Gastroesophageal sphincter (tissue), 4 donors: ENCODE data around the gene RHBDF2. TPM values are rescaled to one million over a fixed set of nuclear protein-coding genes. Genes with fewer than 3 reads are reported as not detected.

Experiments
- ATAC-seq: fragments of 150-250 bp; one replicate; pipeline ENCODE4 v1.9.1; 2016; ENCODE audit warnings: mild to moderate bottlenecking, moderate library complexity
- H3K27ac ChIP-seq, 4 donors: fragments of 200-600 bp; sonication (generic) in 3 of 4; 1 replicate in 3 of 4; 2 replicates in 1 of 4; pipeline ENCODE4 v1.5.1; 2016 to 2019
- H3K27me3 ChIP-seq: fragments of 200-600 bp; sonication (generic); one replicate; pipeline ENCODE4 v1.5.1; 2019
- H3K36me3 ChIP-seq, 2 donors: fragments of 200-600 bp; sonication (generic); one replicate each; pipeline ENCODE4 v1.5.1; 2019; ENCODE audit warnings: control low read depth in 1 of 2
- H3K4me1 ChIP-seq, 3 donors: fragments of 200-600 bp; sonication (generic); 1 replicate in 2 of 3; 2 replicates in 1 of 3; pipeline ENCODE4 v1.5.1; 2016 to 2019; ENCODE audit warnings: control low read depth in 2 of 3
- H3K4me3 ChIP-seq, 2 donors: fragments of 200-600 bp; sonication (generic); one replicate each; pipeline ENCODE4 v1.5.1; 2019; ENCODE audit warnings: mild to moderate bottlenecking in 1 of 2, moderate library complexity in 1 of 2
- H3K9me3 ChIP-seq, 3 donors: fragments of 200-600 bp; sonication (generic); one replicate each; pipeline ENCODE4 v1.5.1; 2017 to 2019; ENCODE audit warnings: control low read depth in 2 of 3
- CTCF ChIP-seq, 4 experiments: fragments of 200-600 bp in 2 of 4; fragments of 450-650 bp in 2 of 4; sonication (generic) in 1 of 4; IDR thresholded peaks; one replicate each; pipeline ENCODE4 v1.5.1; 2017 to 2019; ENCODE audit warnings: antibody characterized with exemption in 4 of 4, mild to moderate bottlenecking in 2 of 4, moderate library complexity in 2 of 4
- EP300 ChIP-seq: sonication (generic); formaldehyde crosslinking; IDR thresholded peaks from one replicate; pipeline ENCODE4 v1.6.1; 2017; ENCODE audit warnings: antibody characterized with exemption, mild to moderate bottlenecking
- POLR2A ChIP-seq, 2 donors: fragments of 450-650 bp; IDR thresholded peaks; one replicate each; pipeline ENCODE4 v1.6.1; 2017; ENCODE audit warnings: antibody characterized with exemption in 2 of 2, mild to moderate bottlenecking in 2 of 2, moderate library complexity in 1 of 2
- POLR2AphosphoS5 ChIP-seq: sonication (generic); formaldehyde crosslinking; IDR thresholded peaks from one replicate; pipeline ENCODE4 v1.6.1; 2017; ENCODE audit warnings: antibody characterized with exemption
- WGBS, 2 donors: methylation state at CpG; one replicate each; pipeline ENCODE4 v1.1.5; 2018; ENCODE audit warnings: low coverage in 1 of 2; 5-methylcytosine and 5-hydroxymethylcytosine counted together
- total RNA-seq, 4 donors: library from RNA; depleted of rRNA; stranded (reverse); fragments of >200 nt; gene quantifications; one replicate each; pipeline ENCODE4 v1.1.0, GENCODE V29; 2016

Gene RHBDF2
- total RNA-seq, 4 donors from 2014 or later = 7.3 to 20.5 (median 8.5) TPM

DNA sequence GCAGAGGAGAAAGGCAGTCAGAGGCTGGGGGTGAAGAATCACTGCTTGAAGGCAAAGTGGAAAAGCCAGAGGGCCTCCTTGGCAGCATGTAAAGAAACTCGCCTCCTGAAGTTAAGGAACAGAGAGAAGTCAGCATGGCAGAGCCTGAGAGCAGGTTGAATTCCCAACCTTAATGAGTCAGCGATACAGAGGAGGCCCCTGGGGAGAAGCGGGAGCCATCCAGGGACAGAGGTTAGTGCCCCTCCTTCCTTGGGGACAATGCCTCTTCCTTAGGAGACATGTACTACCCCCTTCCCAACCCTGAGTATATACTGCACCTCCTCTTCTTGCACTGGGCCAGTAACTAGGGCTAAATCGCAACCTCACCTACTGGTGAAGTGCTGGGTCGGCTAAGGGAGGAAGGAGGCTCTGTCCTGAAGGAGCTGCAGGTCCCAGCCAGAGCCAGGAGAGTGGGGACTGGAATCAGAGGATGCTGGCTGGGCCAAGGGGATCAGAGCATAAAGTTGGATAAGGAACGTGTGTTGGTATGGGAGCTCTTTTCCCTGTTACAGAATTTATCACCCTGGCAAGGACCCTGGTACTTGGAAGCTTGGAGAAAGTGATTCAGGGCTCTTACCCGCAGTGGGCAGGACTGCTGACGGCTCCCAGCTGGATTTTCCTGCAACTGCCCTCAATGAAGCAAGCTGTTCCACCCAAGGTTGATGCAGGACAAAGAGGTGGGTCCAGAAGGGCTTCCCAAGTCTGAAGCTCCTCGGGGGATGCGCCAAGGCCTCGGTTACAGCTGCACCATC is 39.3 kb downstream of the RHBDF2 start:
- H3K27me3 ChIP-seq = no peaks in the 10 kb centered on the region
- H3K4me1 ChIP-seq = peaks cover 0 to 6% (median 0%) of the 10 kb centered on the region in 3 donors
- H3K36me3 ChIP-seq = no peaks in the 10 kb centered on the region
- no peak for ATAC-seq
- no peaks in the 10 kb centered on the region for H3K9me3 ChIP-seq
- no peak overlapping the region for H3K27ac ChIP-seq
- no peak for TF ChIP-seq POLR2A (IDR thresholded peaks at IDR 0.05)
- no peak for TF ChIP-seq POLR2AphosphoS5
- TF ChIP-seq EP300 = no peak
- no peak for TF ChIP-seq CTCF (IDR thresholded peaks at IDR 0.05)
- H3K4me3 ChIP-seq = no peak overlapping the region
- WGBS, 2 donors = 62 to 93% methylated on average over 3 to 6 of the region's 11 CpGs

DNA sequence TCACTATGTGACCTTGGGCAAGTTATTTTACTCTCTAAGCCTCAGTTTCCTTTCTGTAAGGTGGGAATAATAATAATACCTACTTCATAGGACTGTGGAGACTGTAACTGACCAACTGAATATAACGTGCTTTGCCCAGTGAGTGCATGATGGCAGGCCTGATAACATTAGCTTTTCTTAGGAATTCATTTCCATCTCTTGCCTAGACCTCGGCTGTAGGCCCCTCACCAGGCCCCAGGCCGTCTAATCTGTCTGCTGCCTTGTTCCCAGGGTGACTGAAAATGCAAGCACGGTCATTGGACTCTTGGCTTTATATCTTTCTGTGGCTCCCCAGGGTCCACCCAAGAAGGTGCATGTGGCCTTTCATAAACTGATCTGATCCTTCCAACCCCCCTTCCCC is 41.5 kb downstream of the RHBDF2 start:
- no peak for TF ChIP-seq POLR2AphosphoS5
- no peak for TF ChIP-seq POLR2A (IDR thresholded peaks at IDR 0.05)
- TF ChIP-seq EP300 = no peak
- TF ChIP-seq CTCF (IDR thresholded peaks at IDR 0.05) = no peak
- no peaks in the 10 kb centered on the region for H3K27me3 ChIP-seq
- no peak for ATAC-seq

DNA sequence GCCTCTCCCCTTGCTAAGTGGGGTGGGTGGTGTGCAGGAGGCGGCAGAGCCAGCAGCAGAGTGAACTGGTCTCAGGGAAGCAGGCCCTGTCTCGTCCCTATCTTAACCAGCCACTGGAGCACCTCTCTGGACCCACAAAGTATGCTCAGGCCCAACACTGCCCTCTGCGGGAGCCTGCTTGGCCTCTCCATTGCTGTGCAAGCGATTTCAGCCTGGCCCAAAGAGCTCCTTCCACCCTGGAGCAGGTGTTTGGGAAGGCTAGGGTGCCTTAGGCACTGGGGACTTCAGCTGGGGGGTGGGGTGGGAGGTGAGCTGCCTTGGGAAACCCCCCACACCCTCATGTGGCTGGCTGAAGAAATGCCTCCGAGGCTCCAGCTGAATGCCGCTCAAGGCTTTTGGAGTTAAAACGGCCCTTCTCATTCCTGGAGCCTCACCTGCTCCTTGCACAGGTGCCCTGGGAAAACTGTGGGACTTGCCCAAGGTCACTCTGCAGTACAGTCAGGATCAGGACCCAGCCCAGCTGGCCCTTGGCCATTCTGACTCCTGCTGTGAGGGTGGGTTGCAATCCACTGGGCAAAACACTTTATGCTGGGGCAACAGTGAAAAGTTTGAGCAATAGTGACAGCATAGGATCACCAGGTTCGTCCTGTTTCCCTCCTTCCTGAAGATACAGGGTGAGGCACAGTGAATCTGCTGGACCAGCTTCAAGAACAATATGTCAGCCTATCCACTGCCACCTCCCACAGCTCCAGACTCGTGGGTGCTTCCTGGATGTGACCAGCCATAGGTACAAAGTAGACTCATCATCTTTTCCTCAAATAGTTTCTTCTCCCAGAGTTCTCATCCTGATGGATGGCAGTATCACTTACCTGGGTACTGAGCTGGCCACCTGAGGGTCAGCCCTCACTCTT is 42.4 kb downstream of the RHBDF2 start:
- 33 to 43% methylated on average over 1 of the region's 9 CpGs for WGBS, 2 donors
- no peak for ATAC-seq
- Histone ChIP-seq H3K27ac (no peak overlapping the region), H3K27me3 (no peaks in the 10 kb centered on the region), H3K9me3 (no peaks in the 10 kb centered on the region), H3K4me1 (no peaks in the 10 kb centered on the region), H3K4me3 (no peak overlapping the region), H3K36me3 (no peaks in the 10 kb centered on the region)
- TF ChIP-seq EP300 = no peak
- no peak for TF ChIP-seq POLR2A (IDR thresholded peaks at IDR 0.05)
- TF ChIP-seq CTCF (IDR thresholded peaks at IDR 0.05) = peak in 1 of 4 experiments; percentile 24
- TF ChIP-seq POLR2AphosphoS5 = no peak

More for the DNA sequence above, 41.5 kb downstream of the RHBDF2 start:
- no peaks in the 10 kb centered on the region for H3K9me3 ChIP-seq
- no peaks in the 10 kb centered on the region for H3K4me1 ChIP-seq
- H3K27ac ChIP-seq = no peak overlapping the region
- no peaks in the 10 kb centered on the region for H3K36me3 ChIP-seq
- no peak overlapping the region for H3K4me3 ChIP-seq
- 74% methylated on average over 4 of the region's 4 CpGs; no CpG with 5 or more reads in 1 of the 2 donors for WGBS, 2 donors

DNA sequence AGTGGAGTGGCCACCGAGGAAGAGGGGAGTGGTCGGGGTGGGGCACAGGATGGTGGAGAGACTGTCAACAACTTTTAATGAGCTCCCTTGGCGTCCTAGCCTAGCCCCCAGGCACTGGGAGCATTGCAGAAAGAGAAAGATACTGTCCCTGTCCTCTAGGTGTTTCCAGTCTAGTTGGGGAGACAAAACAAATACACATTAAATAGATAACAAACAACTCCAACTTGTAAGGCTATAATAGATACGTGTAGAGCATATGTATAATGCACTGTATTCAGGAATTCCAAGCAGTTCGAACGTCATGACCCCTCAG is 47.8 kb downstream of the RHBDF2 start:
- Histone ChIP-seq H3K27ac (peak overlapping the region in 2 of 4 donors; percentile 85 to 89), H3K4me1 (peaks cover 0 to 25% (median 7%) of the 10 kb centered on the region in 3 donors), H3K27me3 (no peaks in the 10 kb centered on the region), H3K4me3 (peak overlapping the region in 1 of 2 donors; percentile 98), H3K9me3 (no peaks in the 10 kb centered on the region), H3K36me3 (no peaks in the 10 kb centered on the region)
- 19 to 25% methylated on average over 6 of the region's 6 CpGs for WGBS, 2 donors
- ATAC-seq = no peak
- TF ChIP-seq CTCF (IDR thresholded peaks at IDR 0.05) = no peak
- TF ChIP-seq POLR2AphosphoS5 = no peak
- no peak for TF ChIP-seq POLR2A (IDR thresholded peaks at IDR 0.05)
- TF ChIP-seq EP300 = no peak
